Spleen (tissue), 11 donors: ENCODE measurements around the gene CACNA1D. TPM values are rescaled to one million over a fixed set of nuclear protein-coding genes. Genes with fewer than 3 reads are reported as not detected.

Source experiments
- DNase-seq: peaks from one replicate; pipeline ENCODE4 v3.0.0-alpha.2; 2020
- H3K27ac ChIP-seq, 8 donors: fragments of 200-600 bp; sonication (generic) in 7 of 8; 1 replicate in 4 of 8; 2 replicates in 4 of 8; pipeline versions ENCODE4 v1.5.0 to v1.8.0; 2016 to 2021; ENCODE audit warnings: inconsistent platforms in 4 of 8, mild to moderate bottlenecking in 4 of 8, moderate library complexity in 1 of 8
- H3K27me3 ChIP-seq, 7 donors: fragments of 200-600 bp; sonication (generic) in 6 of 7; replicated peaks in 1 of 7; 1 replicate in 4 of 7; 2 replicates in 3 of 7; pipeline versions ENCODE4 v1.5.0 to v1.8.0; 2016 to 2021; ENCODE audit warnings: inconsistent platforms in 3 of 7, mild to moderate bottlenecking in 1 of 7
- H3K36me3 ChIP-seq, 6 donors: fragments of 200-600 bp; sonication (generic) in 5 of 6; 1 replicate in 4 of 6; 2 replicates in 2 of 6; pipeline versions ENCODE4 v1.5.0 to v1.8.0; 2016 to 2021; ENCODE audit warnings: inconsistent platforms in 2 of 6
- H3K4me1 ChIP-seq, 6 donors: fragments of 200-600 bp; sonication (generic) in 5 of 6; 1 replicate in 3 of 6; 2 replicates in 3 of 6; pipeline versions ENCODE4 v1.5.0 to v1.8.0; 2016 to 2021; ENCODE audit warnings: inconsistent platforms in 3 of 6
- H3K4me3 ChIP-seq, 8 donors: fragments of 200-600 bp; sonication (generic) in 7 of 8; 1 replicate in 4 of 8; 2 replicates in 4 of 8; pipeline versions ENCODE4 v1.5.0 to v1.8.0; 2016 to 2021; ENCODE audit warnings: inconsistent platforms in 4 of 8, mild to moderate bottlenecking in 4 of 8, moderate library complexity in 2 of 8
- H3K9me3 ChIP-seq, 8 donors: fragments of 200-600 bp; sonication (generic) in 7 of 8; 1 replicate in 4 of 8; 2 replicates in 4 of 8; pipeline versions ENCODE4 v1.5.0 to v1.8.0; 2016 to 2021; ENCODE audit warnings: inconsistent platforms in 4 of 8
- POLR2A ChIP-seq, 3 donors: fragments of 450-650 bp; IDR thresholded peaks; one replicate each; pipeline ENCODE4 v1.5.1; 2017; ENCODE audit warnings: antibody characterized with exemption in 3 of 3, mild to moderate bottlenecking in 1 of 3
- POLR2AphosphoS5 ChIP-seq, 3 donors: sonication (generic); formaldehyde crosslinking; IDR thresholded peaks; one replicate each; pipeline ENCODE4 v1.5.1; 2017; ENCODE audit warnings: antibody characterized with exemption in 3 of 3
- WGBS, 5 donors: extraction: QIAGEN DNeasy Blood & Tissue Kit in 3 of 5; methylation state at CpG; one replicate each; pipeline versions ENCODE4 v1.1.5 to v1.1.7; 2013 to 2018; 5-methylcytosine and 5-hydroxymethylcytosine counted together
- intact Hi-C: fragments of 100-400 bp; cut with DNase I; formaldehyde crosslinking; loops from one replicate; pipeline ENCODE4 v1.15.0; 2023; ENCODE audit warnings: low total_unique reads
- polyA plus RNA-seq, 3 donors: library from polyadenylated mRNA; stranded (reverse); fragments of 200-250 nt; gene quantifications; one replicate each; pipeline ENCODE4 v1.2.1, GENCODE V29; 2013
- total RNA-seq, 7 donors: library from RNA; depleted of rRNA in 3 of 7; stranded (reverse); fragments of >200 nt in 3 of 7; fragmentation: NEBNext Ultra II Directional in 4 of 7; extraction: Animal tissue kit (Norgen Biotek cat#: 25700) in 4 of 7; gene quantifications; one replicate each; pipeline versions ENCODE4 v1.1.0 to v1.2.1, GENCODE V29; 2016 to 2021
- TF ChIP-seq, protein P1 (sequence below), 11 experiments: fragments of 200-600 bp in 7 of 11; fragments of 450-650 bp in 4 of 11; sonication (generic) in 4 of 11; IDR thresholded peaks in 8 of 11; conservative IDR thresholded peaks in 3 of 11; 1 replicate in 7 of 11; 2 replicates in 4 of 11; pipeline versions ENCODE4 v1.4.0 to v1.8.0; 2016 to 2021; ENCODE audit warnings: antibody characterized with exemption in 11 of 11, inconsistent platforms in 4 of 11, mild to moderate bottlenecking in 1 of 11
- donor health status: healthy with polysubstance abuse.
- donor health status: DM: no; HTN: no; CAD: no; lungs with moderate emphysema.
- donor health status: DM: no; HTN: no; CAD: no.
- donor health status: Bipolar disorder and iron deficiency.
- donor health status: healthy.
- donor health status: DM: no; HTN: no; CAD: no.
- donor health status: DM: yes; HTN: yes; CAD: no.

Gene CACNA1D
- total and polyA plus RNA-seq, 10 donors: 0.55 to 89.3 (median 19.1) TPM

DNA sequence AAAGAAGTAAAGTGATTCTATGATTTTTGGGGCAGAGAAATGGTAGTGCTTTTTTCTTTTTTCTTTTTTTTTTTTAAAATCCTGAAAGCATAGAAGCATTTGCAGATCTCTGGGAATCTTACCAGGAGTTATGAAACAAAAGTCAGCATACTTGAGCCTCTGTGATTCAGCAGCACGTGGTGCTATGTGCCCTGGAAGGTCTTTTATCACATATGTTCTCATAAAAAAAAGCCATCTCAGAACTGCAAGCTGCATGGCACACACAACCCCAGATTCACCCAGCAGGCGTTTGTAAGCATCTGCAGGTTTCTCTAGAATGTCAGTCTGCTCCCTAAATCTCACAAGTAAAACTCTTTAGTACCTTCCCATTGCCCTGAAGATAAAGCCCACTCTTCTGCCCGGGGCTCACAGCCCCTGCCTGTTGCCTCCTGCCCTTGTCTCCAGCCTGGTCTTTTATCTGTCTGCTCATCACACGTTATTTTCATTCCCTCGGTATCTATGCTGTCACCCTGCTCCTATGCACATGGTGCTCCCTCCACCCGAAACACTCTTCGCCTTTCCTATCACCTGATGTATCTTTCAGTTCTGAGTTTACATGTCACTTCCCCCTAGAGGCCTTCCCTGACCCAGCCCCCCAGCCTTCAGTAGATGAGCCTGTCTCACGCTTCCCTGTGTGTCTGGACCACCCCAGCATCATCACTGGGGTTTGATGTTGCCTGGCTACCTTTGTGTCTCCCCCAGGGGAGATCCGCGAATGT lies 279.4 kb downstream of the CACNA1D start:
- intact Hi-C loops: no loop called here
- WGBS, 5 donors: 58 to 70% (median 65%) methylated on average over 10 of the region's 10 CpGs
- H3K4me3 ChIP-seq: no peak overlapping the region
- peaks cover 0 to 4% (median 0%) of the 10 kb centered on the region in 6 donors for H3K36me3 ChIP-seq
- TF ChIP-seq, protein P1, sequence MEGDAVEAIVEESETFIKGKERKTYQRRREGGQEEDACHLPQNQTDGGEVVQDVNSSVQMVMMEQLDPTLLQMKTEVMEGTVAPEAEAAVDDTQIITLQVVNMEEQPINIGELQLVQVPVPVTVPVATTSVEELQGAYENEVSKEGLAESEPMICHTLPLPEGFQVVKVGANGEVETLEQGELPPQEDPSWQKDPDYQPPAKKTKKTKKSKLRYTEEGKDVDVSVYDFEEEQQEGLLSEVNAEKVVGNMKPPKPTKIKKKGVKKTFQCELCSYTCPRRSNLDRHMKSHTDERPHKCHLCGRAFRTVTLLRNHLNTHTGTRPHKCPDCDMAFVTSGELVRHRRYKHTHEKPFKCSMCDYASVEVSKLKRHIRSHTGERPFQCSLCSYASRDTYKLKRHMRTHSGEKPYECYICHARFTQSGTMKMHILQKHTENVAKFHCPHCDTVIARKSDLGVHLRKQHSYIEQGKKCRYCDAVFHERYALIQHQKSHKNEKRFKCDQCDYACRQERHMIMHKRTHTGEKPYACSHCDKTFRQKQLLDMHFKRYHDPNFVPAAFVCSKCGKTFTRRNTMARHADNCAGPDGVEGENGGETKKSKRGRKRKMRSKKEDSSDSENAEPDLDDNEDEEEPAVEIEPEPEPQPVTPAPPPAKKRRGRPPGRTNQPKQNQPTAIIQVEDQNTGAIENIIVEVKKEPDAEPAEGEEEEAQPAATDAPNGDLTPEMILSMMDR (IDR thresholded peaks at IDR 0.05 in 8 of 11, conservative IDR thresholded peaks at IDR 0.05 in 3 of 11): no peak
- TF ChIP-seq POLR2AphosphoS5 (IDR thresholded peaks at IDR 0.05) (no peak), POLR2A (IDR thresholded peaks at IDR 0.05) (no peak)
- no peak overlapping the region for H3K27ac ChIP-seq
- DNase-seq: no peak
- peaks cover 0 to 9% (median 0%) of the 10 kb centered on the region in 6 donors for H3K4me1 ChIP-seq
- H3K27me3 ChIP-seq: peaks cover 0 to 14% (median 0%) of the 10 kb centered on the region in 7 donors
- no peaks in the 10 kb centered on the region for H3K9me3 ChIP-seq

DNA sequence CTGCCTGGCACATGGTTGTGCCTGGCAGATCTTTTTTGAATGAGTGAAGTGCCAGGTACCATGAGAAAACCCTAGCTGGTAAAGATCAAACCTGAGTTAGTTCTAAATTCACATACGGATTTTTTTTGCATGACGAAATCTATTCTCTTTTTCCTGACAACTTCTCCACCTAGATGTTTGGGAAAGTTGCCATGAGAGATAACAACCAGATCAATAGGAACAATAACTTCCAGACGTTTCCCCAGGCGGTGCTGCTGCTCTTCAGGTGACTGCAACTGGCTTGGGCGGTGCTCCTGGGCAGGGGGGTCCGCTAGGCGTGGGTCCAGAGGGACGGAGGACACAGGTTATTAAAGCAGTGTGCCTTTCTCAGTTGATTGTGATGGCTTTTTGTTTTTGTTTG lies 280.0 kb downstream of the CACNA1D start:
- Histone ChIP-seq H3K27ac (no peak overlapping the region), H3K36me3 (peaks cover 0 to 4% (median 0%) of the 10 kb centered on the region in 6 donors), H3K4me1 (peaks cover 0 to 9% (median 0%) of the 10 kb centered on the region in 6 donors), H3K4me3 (no peak overlapping the region), H3K27me3 (peaks cover 0 to 12% (median 0%) of the 10 kb centered on the region in 7 donors), H3K9me3 (no peaks in the 10 kb centered on the region)
- DNase-seq: no peak
- 83 to 89% (median 87%) methylated on average over 8 of the region's 8 CpGs for WGBS, 5 donors
- intact Hi-C loops: no loop called here
- TF ChIP-seq POLR2AphosphoS5 (IDR thresholded peaks at IDR 0.05) (no peak), POLR2A (IDR thresholded peaks at IDR 0.05) (no peak)
- TF ChIP-seq, protein P1 (IDR thresholded peaks at IDR 0.05 in 8 of 11, conservative IDR thresholded peaks at IDR 0.05 in 3 of 11): no peak

DNA sequence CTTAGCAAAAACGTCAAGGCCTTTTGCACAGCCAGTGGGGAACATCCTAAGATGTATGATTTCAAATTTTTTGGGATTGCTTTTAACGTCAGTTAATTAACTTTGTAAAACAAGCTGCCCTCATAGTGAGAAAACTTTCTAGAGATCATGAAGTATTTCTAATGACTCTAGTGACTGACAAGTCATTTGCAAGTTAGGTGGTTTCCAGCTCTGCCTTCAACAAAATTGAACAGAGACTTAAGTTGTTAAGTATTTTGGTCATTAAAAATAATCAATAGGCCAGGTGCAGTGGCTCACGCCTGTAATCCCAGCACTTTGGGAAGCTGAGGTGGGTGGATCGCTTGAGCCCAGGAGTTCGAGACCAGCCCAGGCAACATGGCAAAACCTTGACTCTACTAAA lies 280.6 kb downstream of the CACNA1D start:
- Histone ChIP-seq H3K4me3 (no peak overlapping the region), H3K36me3 (peaks cover 0 to 4% (median 0%) of the 10 kb centered on the region in 6 donors), H3K4me1 (peaks cover 0 to 9% (median 0%) of the 10 kb centered on the region in 6 donors), H3K27ac (no peak overlapping the region), H3K27me3 (peaks cover 0 to 10% (median 0%) of the 10 kb centered on the region in 7 donors), H3K9me3 (no peaks in the 10 kb centered on the region)
- TF ChIP-seq, protein P1 (IDR thresholded peaks at IDR 0.05 in 8 of 11, conservative IDR thresholded peaks at IDR 0.05 in 3 of 11): no peak
- TF ChIP-seq POLR2AphosphoS5 (IDR thresholded peaks at IDR 0.05): no peak
- intact Hi-C loops: no loop called here
- DNase-seq: no peak
- WGBS, 5 donors: 78 to 84% (median 82%) methylated on average over 5 of the region's 5 CpGs

DNA sequence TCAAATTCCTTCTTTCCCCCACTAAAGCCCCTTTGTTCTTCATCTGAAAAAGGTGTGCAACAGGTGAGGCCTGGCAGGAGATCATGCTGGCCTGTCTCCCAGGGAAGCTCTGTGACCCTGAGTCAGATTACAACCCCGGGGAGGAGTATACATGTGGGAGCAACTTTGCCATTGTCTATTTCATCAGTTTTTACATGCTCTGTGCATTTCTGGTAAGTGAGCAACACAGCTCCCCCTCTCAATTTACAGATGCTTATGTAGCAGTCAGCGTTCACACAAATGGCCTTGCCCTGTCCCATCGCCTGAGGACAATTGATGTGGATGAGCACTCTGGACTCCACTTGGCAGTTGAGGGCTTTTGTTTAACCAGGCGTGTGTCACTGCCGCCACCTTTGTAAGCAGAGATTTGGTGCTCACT lies 281.4 kb downstream of the CACNA1D start:
- intact Hi-C loops: no loop called here
- H3K27ac ChIP-seq: no peak overlapping the region
- WGBS, 5 donors: 86 to 91% (median 88%) methylated on average over 5 of the region's 5 CpGs

More for the DNA sequence above, 281.4 kb downstream of the CACNA1D start:
- no peak overlapping the region for H3K4me3 ChIP-seq
- H3K4me1 ChIP-seq: peaks cover 0 to 9% (median 0%) of the 10 kb centered on the region in 6 donors
- peaks cover 0 to under 1% (median 0%) of the 10 kb centered on the region in 6 donors for H3K36me3 ChIP-seq
- TF ChIP-seq POLR2A (IDR thresholded peaks at IDR 0.05) (no peak), POLR2AphosphoS5 (IDR thresholded peaks at IDR 0.05) (no peak)
- TF ChIP-seq, protein P1 (IDR thresholded peaks at IDR 0.05 in 8 of 11, conservative IDR thresholded peaks at IDR 0.05 in 3 of 11): no peak
- no peak for DNase-seq
- no peaks in the 10 kb centered on the region for H3K9me3 ChIP-seq
- H3K27me3 ChIP-seq: peaks cover 0 to 5% (median 0%) of the 10 kb centered on the region in 7 donors
